H1 (cell line): ENCODE measurements around the gene P3H3. TPM values are rescaled to one million over a fixed set of nuclear protein-coding genes. Genes with fewer than 3 reads are reported as not detected.

ENCODE experiments used
- CBX8 ChIP-seq: fragments of 300-800, 300-1000 bp; sonication (generic); IDR thresholded peaks from 2 replicates; pipeline ENCODE4 v1.7.1; 2016; ENCODE audit warnings: low read depth, low read length, borderline replicate concordance
- CREB1 ChIP-seq: IDR thresholded peaks from 2 replicates; pipeline ENCODE4 v1.6.1; 2012; ENCODE audit warnings: inconsistent platforms
- GTF2F1 ChIP-seq: IDR thresholded peaks from 2 replicates; pipeline ENCODE4 v1.6.1; 2012; ENCODE audit warnings: low read depth, low read length, improper control_type of control experiment, borderline replicate concordance
- NRF1 ChIP-seq: IDR thresholded peaks from 2 replicates; pipeline ENCODE4 v1.6.1; 2011; ENCODE audit warnings: mild to moderate bottlenecking, low read depth, low read length, improper control_type of control experiment
- TBP ChIP-seq: IDR thresholded peaks from 2 replicates; pipeline ENCODE4 v1.6.1; 2011; ENCODE audit warnings: low read depth, low read length, improper control_type of control experiment
- TEAD4 ChIP-seq: IDR thresholded peaks from 2 replicates; pipeline ENCODE4 v1.6.1; 2012; ENCODE audit warnings: low read depth, low read length, inconsistent platforms, mixed read lengths
- polyA plus RNA-seq, 7 experiments: library from polyadenylated mRNA; depleted of rRNA in 3 of 7; stranded (reverse) in 5 of 7; unstranded in 2 of 7; fragments of >200 nt in 5 of 7; fragments of 200-250 nt in 2 of 7; gene quantifications; 1 replicate in 5 of 7; 2 replicates in 1 of 7; 4 replicates in 1 of 7; pipeline versions ENCODE4 v1.2.1 to v1.2.3, GENCODE V29; 2011 to 2013; ENCODE audit warnings: missing spikeins in 2 of 7, mixed read lengths in 2 of 7
- total RNA-seq: library from RNA; stranded (reverse); fragmentation: NEBNext Ultra II Directional; extraction: Animal tissue kit (Norgen Biotek cat#: 25700); gene quantifications from 2 replicates; pipeline ENCODE4 v1.2.1, GENCODE V29; 2021
- TF ChIP-seq, protein P1 (sequence below): fragments of 300-600 bp; sonication (generic); IDR thresholded peaks from 2 replicates; pipeline ENCODE4 v1.7.1; 2012; ENCODE audit warnings: low read length, moderate library complexity, mild to moderate bottlenecking, inconsistent platforms; ENCODE audit not compliant: insufficient replicate concordance
- TF ChIP-seq, protein P2 (sequence below): IDR thresholded peaks from 2 replicates; pipeline ENCODE4 v1.6.1; 2012; ENCODE audit warnings: inconsistent platforms

Gene P3H3
- total and polyA plus RNA-seq, 2 of the 8 experiments (the other 6 are each of a cell fraction or from before 2014, with no cell fraction given): 22.9 to 43.5 TPM

DNA sequence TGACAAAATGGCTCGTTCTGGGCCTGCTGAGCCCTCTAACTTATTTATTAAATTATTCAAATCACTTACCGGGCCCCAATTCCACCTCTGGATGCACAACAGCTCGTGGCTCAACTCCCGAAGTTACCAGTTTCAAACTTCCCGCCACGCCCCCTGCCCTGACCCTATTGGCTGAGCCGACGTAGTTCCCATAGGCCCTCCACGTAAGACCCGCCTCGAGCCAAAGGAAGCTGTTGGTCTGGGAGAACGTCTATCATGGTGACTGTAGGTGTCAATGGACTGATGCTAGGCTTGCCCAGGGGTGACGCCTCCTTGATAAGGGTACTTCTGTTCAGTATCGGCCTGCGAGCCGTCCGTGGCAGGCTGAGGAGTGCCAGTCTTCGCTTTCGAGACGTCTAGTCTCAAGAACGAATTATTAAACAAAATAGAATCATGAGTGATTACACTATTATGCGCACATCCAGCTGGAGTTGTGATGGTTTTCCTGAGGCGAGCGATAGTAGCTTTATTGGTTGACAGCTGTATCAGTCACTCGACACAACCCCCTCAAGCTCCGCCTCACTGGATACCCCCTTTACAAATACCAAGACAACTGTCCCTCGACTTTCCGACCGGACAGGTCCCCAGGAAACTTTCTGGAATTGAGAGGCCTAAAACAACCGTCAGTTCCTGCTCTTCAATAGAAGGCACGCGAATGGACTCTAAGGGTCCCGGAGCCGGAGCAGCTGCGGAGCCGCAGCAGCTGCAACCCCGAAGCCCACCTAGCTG lies 23.1 kb downstream of the P3H3 start, which contains the start of gene CDCA3 (continued):
- TF ChIP-seq, protein P1, sequence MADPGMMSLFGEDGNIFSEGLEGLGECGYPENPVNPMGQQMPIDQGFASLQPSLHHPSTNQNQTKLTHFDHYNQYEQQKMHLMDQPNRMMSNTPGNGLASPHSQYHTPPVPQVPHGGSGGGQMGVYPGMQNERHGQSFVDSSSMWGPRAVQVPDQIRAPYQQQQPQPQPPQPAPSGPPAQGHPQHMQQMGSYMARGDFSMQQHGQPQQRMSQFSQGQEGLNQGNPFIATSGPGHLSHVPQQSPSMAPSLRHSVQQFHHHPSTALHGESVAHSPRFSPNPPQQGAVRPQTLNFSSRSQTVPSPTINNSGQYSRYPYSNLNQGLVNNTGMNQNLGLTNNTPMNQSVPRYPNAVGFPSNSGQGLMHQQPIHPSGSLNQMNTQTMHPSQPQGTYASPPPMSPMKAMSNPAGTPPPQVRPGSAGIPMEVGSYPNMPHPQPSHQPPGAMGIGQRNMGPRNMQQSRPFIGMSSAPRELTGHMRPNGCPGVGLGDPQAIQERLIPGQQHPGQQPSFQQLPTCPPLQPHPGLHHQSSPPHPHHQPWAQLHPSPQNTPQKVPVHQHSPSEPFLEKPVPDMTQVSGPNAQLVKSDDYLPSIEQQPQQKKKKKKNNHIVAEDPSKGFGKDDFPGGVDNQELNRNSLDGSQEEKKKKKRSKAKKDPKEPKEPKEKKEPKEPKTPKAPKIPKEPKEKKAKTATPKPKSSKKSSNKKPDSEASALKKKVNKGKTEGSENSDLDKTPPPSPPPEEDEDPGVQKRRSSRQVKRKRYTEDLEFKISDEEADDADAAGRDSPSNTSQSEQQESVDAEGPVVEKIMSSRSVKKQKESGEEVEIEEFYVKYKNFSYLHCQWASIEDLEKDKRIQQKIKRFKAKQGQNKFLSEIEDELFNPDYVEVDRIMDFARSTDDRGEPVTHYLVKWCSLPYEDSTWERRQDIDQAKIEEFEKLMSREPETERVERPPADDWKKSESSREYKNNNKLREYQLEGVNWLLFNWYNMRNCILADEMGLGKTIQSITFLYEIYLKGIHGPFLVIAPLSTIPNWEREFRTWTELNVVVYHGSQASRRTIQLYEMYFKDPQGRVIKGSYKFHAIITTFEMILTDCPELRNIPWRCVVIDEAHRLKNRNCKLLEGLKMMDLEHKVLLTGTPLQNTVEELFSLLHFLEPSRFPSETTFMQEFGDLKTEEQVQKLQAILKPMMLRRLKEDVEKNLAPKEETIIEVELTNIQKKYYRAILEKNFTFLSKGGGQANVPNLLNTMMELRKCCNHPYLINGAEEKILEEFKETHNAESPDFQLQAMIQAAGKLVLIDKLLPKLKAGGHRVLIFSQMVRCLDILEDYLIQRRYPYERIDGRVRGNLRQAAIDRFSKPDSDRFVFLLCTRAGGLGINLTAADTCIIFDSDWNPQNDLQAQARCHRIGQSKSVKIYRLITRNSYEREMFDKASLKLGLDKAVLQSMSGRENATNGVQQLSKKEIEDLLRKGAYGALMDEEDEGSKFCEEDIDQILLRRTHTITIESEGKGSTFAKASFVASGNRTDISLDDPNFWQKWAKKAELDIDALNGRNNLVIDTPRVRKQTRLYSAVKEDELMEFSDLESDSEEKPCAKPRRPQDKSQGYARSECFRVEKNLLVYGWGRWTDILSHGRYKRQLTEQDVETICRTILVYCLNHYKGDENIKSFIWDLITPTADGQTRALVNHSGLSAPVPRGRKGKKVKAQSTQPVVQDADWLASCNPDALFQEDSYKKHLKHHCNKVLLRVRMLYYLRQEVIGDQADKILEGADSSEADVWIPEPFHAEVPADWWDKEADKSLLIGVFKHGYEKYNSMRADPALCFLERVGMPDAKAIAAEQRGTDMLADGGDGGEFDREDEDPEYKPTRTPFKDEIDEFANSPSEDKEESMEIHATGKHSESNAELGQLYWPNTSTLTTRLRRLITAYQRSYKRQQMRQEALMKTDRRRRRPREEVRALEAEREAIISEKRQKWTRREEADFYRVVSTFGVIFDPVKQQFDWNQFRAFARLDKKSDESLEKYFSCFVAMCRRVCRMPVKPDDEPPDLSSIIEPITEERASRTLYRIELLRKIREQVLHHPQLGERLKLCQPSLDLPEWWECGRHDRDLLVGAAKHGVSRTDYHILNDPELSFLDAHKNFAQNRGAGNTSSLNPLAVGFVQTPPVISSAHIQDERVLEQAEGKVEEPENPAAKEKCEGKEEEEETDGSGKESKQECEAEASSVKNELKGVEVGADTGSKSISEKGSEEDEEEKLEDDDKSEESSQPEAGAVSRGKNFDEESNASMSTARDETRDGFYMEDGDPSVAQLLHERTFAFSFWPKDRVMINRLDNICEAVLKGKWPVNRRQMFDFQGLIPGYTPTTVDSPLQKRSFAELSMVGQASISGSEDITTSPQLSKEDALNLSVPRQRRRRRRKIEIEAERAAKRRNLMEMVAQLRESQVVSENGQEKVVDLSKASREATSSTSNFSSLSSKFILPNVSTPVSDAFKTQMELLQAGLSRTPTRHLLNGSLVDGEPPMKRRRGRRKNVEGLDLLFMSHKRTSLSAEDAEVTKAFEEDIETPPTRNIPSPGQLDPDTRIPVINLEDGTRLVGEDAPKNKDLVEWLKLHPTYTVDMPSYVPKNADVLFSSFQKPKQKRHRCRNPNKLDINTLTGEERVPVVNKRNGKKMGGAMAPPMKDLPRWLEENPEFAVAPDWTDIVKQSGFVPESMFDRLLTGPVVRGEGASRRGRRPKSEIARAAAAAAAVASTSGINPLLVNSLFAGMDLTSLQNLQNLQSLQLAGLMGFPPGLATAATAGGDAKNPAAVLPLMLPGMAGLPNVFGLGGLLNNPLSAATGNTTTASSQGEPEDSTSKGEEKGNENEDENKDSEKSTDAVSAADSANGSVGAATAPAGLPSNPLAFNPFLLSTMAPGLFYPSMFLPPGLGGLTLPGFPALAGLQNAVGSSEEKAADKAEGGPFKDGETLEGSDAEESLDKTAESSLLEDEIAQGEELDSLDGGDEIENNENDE: no peak
- TF ChIP-seq TEAD4 (peak; percentile 27; the same call in 1 of the 2 replicates), CBX8 (no peak), GTF2F1 (no peak), CREB1 (peak; percentile 85), NRF1 (no peak), TBP (0 out of 2 replicates have a peak, but pooled peaks have one; percentile 23)
- TF ChIP-seq, protein P2, sequence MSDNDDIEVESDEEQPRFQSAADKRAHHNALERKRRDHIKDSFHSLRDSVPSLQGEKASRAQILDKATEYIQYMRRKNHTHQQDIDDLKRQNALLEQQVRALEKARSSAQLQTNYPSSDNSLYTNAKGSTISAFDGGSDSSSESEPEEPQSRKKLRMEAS: peak; percentile 84
